ENCODE data around the gene SLC39A12. TPM values are rescaled to one million over a fixed set of nuclear protein-coding genes. Genes with fewer than 3 reads are reported as not detected.
"Not testable (repeated sequence)": the region's sequence is repeated elsewhere in the genome, so short reads cannot be mapped to it uniquely, and the experiment has no call there.

The SLC39A12 gene
- total RNA-seq, 1 donor from 2014 or later, result not detected

GRCh38 chr10:17923728-17924127 is 28.0 kb upstream of the SLC39A12 start:
- Histone ChIP-seq H3K9ac (ENCODE audit: low read length) (peak overlapping the region; percentile 53), H3K36me3 (ENCODE audit: insufficient read depth, low read length) (no peaks in the 10 kb centered on the region), H3K4me3 (ENCODE audit: insufficient read depth, low read depth, low read length) (no peak overlapping the region), H4K20me1 (ENCODE audit: insufficient read depth, low read length) (no peaks in the 10 kb centered on the region), H3K27ac (ENCODE audit: low read depth, low read length) (peak overlapping the region; percentile 84), H3K9me3 (ENCODE audit: insufficient read depth, low read depth, low read length) (no peaks in the 10 kb centered on the region), H3K27me3 (ENCODE audit: insufficient read depth, low read length) (no peaks in the 10 kb centered on the region), H2AFZ (ENCODE audit: low read depth, low read length) (peak overlapping the region; percentile 76), H3K4me2 (ENCODE audit: low read length) (peak overlapping the region; percentile 67), H3K4me1 (ENCODE audit: insufficient read depth, low read length) (peaks cover 13% of the 10 kb centered on the region), H3K79me2 (ENCODE audit: insufficient read depth, low read length) (no peaks in the 10 kb centered on the region)
- peak overlapping the region; percentile 89 for H3K27ac Mint-ChIP-seq (ENCODE audit: unreplicated experiment)
- FAIRE-seq, result peak; percentile 84
- DNase-seq (ENCODE audit: low read depth), result peak; percentile 94
- TF ChIP-seq CTCF (IDR thresholded peaks at IDR 0.05; ENCODE audit: insufficient read depth, low read depth, low read length), result no peak
- TF ChIP-seq EZH2 (IDR thresholded peaks at IDR 0.05; ENCODE audit: insufficient read depth, low read length), result no peak
- peaks cover 4% of the 10 kb centered on the region for H3K4me1 Mint-ChIP-seq (ENCODE audit: low read depth, unreplicated experiment)
- H3K27me3 Mint-ChIP-seq (ENCODE audit: low read depth, unreplicated experiment), result no peaks in the 10 kb centered on the region
- H3K4me3 Mint-ChIP-seq (ENCODE audit: unreplicated experiment), result no peak overlapping the region
- no peaks in the 10 kb centered on the region for H3K36me3 Mint-ChIP-seq (ENCODE audit: low read depth, unreplicated experiment)
- H3K9me3 Mint-ChIP-seq (ENCODE audit: unreplicated experiment), result peaks cover 10% of the 10 kb centered on the region

GRCh38 chr10:17943033-17943745 is 8.5 kb upstream of the SLC39A12 start:
- no peak for FAIRE-seq
- H3K4me3 ChIP-seq (ENCODE audit: insufficient read depth, low read depth, low read length), result no peak overlapping the region
- H3K4me2 ChIP-seq (ENCODE audit: low read length), result no peak overlapping the region
- H3K27ac ChIP-seq (ENCODE audit: low read depth, low read length), result no peak overlapping the region
- no peak for DNase-seq (ENCODE audit: low read depth)
- H2AFZ ChIP-seq (ENCODE audit: low read depth, low read length), result no peak overlapping the region
- H3K79me2 ChIP-seq (ENCODE audit: insufficient read depth, low read length), result no peaks in the 10 kb centered on the region
- H3K36me3 Mint-ChIP-seq (ENCODE audit: low read depth, unreplicated experiment), result no peaks in the 10 kb centered on the region
- no peaks in the 10 kb centered on the region for H3K4me1 ChIP-seq (ENCODE audit: insufficient read depth, low read length)
- no peak overlapping the region for H3K9ac ChIP-seq (ENCODE audit: low read length)
- no peaks in the 10 kb centered on the region for H3K9me3 ChIP-seq (ENCODE audit: insufficient read depth, low read depth, low read length)
- no peaks in the 10 kb centered on the region for H3K36me3 ChIP-seq (ENCODE audit: insufficient read depth, low read length)
- H3K27me3 ChIP-seq (ENCODE audit: insufficient read depth, low read length), result no peaks in the 10 kb centered on the region
- H3K4me3 Mint-ChIP-seq (ENCODE audit: unreplicated experiment), result no peak overlapping the region
- TF ChIP-seq CTCF (IDR thresholded peaks at IDR 0.05; ENCODE audit: insufficient read depth, low read depth, low read length) (no peak), EZH2 (IDR thresholded peaks at IDR 0.05; ENCODE audit: insufficient read depth, low read length) (no peak)
- no peaks in the 10 kb centered on the region for H3K27me3 Mint-ChIP-seq (ENCODE audit: low read depth, unreplicated experiment)
- no peak overlapping the region for H3K27ac Mint-ChIP-seq (ENCODE audit: unreplicated experiment)
- no peaks in the 10 kb centered on the region for H4K20me1 ChIP-seq (ENCODE audit: insufficient read depth, low read length)
- peaks cover 3% of the 10 kb centered on the region for H3K9me3 Mint-ChIP-seq (ENCODE audit: unreplicated experiment)
- H3K4me1 Mint-ChIP-seq (ENCODE audit: low read depth, unreplicated experiment), result peaks cover 5% of the 10 kb centered on the region

GRCh38 chr10:17950269-17950668 is 1.4 kb upstream of the SLC39A12 start:
- H3K4me1 Mint-ChIP-seq (ENCODE audit: low read depth, unreplicated experiment), result peaks cover 16% of the 10 kb centered on the region
- not testable (repeated sequence) for H3K36me3 Mint-ChIP-seq (ENCODE audit: low read depth, unreplicated experiment); H3K4me1 ChIP-seq (ENCODE audit: insufficient read depth, low read length); H3K4me3 Mint-ChIP-seq (ENCODE audit: unreplicated experiment); H3K27me3 ChIP-seq (ENCODE audit: insufficient read depth, low read length); H3K9me3 Mint-ChIP-seq (ENCODE audit: unreplicated experiment); H3K36me3 ChIP-seq (ENCODE audit: insufficient read depth, low read length); H2AFZ ChIP-seq (ENCODE audit: low read depth, low read length); H3K79me2 ChIP-seq (ENCODE audit: insufficient read depth, low read length); H3K27me3 Mint-ChIP-seq (ENCODE audit: low read depth, unreplicated experiment); DNase-seq (ENCODE audit: low read depth); H3K9me3 ChIP-seq (ENCODE audit: insufficient read depth, low read depth, low read length); H3K4me2 ChIP-seq (ENCODE audit: low read length); H3K27ac Mint-ChIP-seq (ENCODE audit: unreplicated experiment); H3K9ac ChIP-seq (ENCODE audit: low read length); H3K27ac ChIP-seq (ENCODE audit: low read depth, low read length); FAIRE-seq; H4K20me1 ChIP-seq (ENCODE audit: insufficient read depth, low read length); H3K4me3 ChIP-seq (ENCODE audit: insufficient read depth, low read depth, low read length)
